Mesendoderm (in vitro differentiated cells): ENCODE results near the gene SLC6A16. TPM values are rescaled to one million over a fixed set of nuclear protein-coding genes. Genes with fewer than 3 reads are reported as not detected.

Source experiments
- DNase-seq: peaks from one replicate; pipeline ENCODE4 v3.0.0; 2013
- H2AK5ac ChIP-seq: 2 replicates; pipeline ENCODE4 v1.6.1; 2013; ENCODE audit warnings: low read length, inconsistent platforms
- H2BK120ac ChIP-seq: 2 replicates; pipeline ENCODE4 v1.6.1; 2013; ENCODE audit warnings: low read depth, mild to moderate bottlenecking, low read length, moderate library complexity, mixed read lengths
- H2BK15ac ChIP-seq: replicated peaks from 2 replicates; pipeline ENCODE4 v1.6.1; 2013; ENCODE audit warnings: low read depth, mild to moderate bottlenecking, moderate library complexity
- H2BK5ac ChIP-seq: 2 replicates; pipeline ENCODE4 v1.6.1; 2013; ENCODE audit warnings: low read length, inconsistent platforms
- H3K18ac ChIP-seq: 2 replicates; pipeline ENCODE4 v1.6.1; 2013; ENCODE audit warnings: mild to moderate bottlenecking, low read length, mixed read lengths
- H3K23ac ChIP-seq: one replicate; pipeline ENCODE4 v1.6.1; 2013; ENCODE audit warnings: low read length
- H3K27ac ChIP-seq: 2 replicates; pipeline ENCODE4 v1.5.1; 2013; ENCODE audit warnings: low read depth, mild to moderate bottlenecking, inconsistent platforms, low read length, moderate library complexity
- H3K27me3 ChIP-seq: 2 replicates; pipeline ENCODE4 v1.6.1; 2013; ENCODE audit warnings: low read length, control low read depth, mild to moderate bottlenecking, inconsistent platforms; ENCODE audit not compliant: insufficient read depth, poor library complexity
- H3K36me3 ChIP-seq: 2 replicates; pipeline ENCODE4 v1.6.1; 2013; ENCODE audit warnings: low read length, inconsistent platforms; ENCODE audit not compliant: control insufficient read depth, insufficient read depth
- H3K4ac ChIP-seq: one replicate; pipeline ENCODE4 v1.6.1; 2013; ENCODE audit warnings: low read depth, mild to moderate bottlenecking, low read length, moderate library complexity
- H3K4me1 ChIP-seq: 2 replicates; pipeline ENCODE4 v1.6.1; 2013; ENCODE audit warnings: low read depth, low read length, inconsistent platforms; ENCODE audit not compliant: control insufficient read depth
- H3K4me2 ChIP-seq: 2 replicates; pipeline ENCODE4 v1.6.1; 2013; ENCODE audit warnings: low read length
- H3K4me3 ChIP-seq: 2 replicates; pipeline ENCODE4 v1.5.1; 2013; ENCODE audit warnings: mild to moderate bottlenecking, low read length
- H3K56ac ChIP-seq: one replicate; pipeline ENCODE4 v1.6.1; 2013; ENCODE audit warnings: low read length
- H3K79me1 ChIP-seq: 2 replicates; pipeline ENCODE4 v1.6.1; 2013; ENCODE audit warnings: low read length, inconsistent platforms
- H3K79me2 ChIP-seq: 2 replicates; pipeline ENCODE4 v1.6.1; 2013; ENCODE audit warnings: mild to moderate bottlenecking, low read length; ENCODE audit not compliant: control insufficient read depth, insufficient read depth
- H3K9ac ChIP-seq: 2 replicates; pipeline ENCODE4 v1.6.1; 2013; ENCODE audit warnings: low read length, inconsistent platforms
- H4K5ac ChIP-seq: one replicate; pipeline ENCODE4 v1.6.1; 2013; ENCODE audit warnings: low read length
- H4K8ac ChIP-seq: one replicate; pipeline ENCODE4 v1.6.1; 2013; ENCODE audit warnings: low read depth, mild to moderate bottlenecking, control low read depth, low read length, moderate library complexity
- WGBS: extraction: QIAGEN DNeasy Blood & Tissue Kit; methylation state at CpG from one replicate; pipeline ENCODE4 v1.1.7; 2013; ENCODE audit warnings: low lambda C conversion rate, missing lambda C conversion rate; ENCODE audit not compliant: insufficient coverage; ENCODE audit errors: extremely low coverage; 5-methylcytosine and 5-hydroxymethylcytosine counted together
- small RNA-seq: library from polyadenylated mRNA; stranded (forward); fragments of <200 nt; extraction: miRNeasy Mini kit (QIAGEN cat#:217004); gene quantifications from one replicate; pipeline ENCODE3, GENCODE V24; 2013; ENCODE audit not compliant: insufficient read depth

The SLC6A16 gene

DNA sequence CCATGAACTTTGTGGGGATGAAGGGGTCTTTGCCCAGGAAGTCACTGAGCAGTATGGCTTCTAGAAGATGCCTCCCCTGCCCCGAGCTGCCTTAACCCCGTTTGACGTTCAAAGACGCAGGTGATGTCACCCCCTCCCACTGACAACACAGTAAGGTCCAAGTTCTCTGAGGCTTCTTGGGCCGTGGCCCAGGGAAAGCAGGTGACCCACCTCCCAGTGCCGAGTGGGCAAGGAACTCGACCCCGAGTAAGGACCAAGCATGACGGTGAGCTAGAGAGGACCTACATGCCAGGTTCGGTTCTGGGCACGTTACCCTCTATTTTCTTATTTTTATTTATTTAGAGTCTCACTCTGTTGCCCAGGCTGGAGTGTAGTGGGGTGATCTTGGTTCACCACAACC lies 81.3 kb downstream of the SLC6A16 start:
- Histone ChIP-seq H3K9ac (no peak overlapping the region), H2BK5ac (no peak overlapping the region), H3K27ac (no peak overlapping the region), H2AK5ac (no peak overlapping the region), H2BK120ac (no peak overlapping the region), H4K8ac (no peak overlapping the region), H3K4me3 (no peak overlapping the region), H3K56ac (no peak overlapping the region), H3K79me2 (no peaks in the 10 kb centered on the region), H3K4me1 (no peaks in the 10 kb centered on the region), H3K4ac (no peak overlapping the region), H3K18ac (no peak overlapping the region), H3K4me2 (no peak overlapping the region), H3K23ac (no peak overlapping the region), H3K79me1 (no peaks in the 10 kb centered on the region), H3K27me3 (no peaks in the 10 kb centered on the region), H3K36me3 (no peaks in the 10 kb centered on the region), H2BK15ac (no peak overlapping the region), H4K5ac (no peak overlapping the region)
- DNase-seq: no peak
- WGBS: no CpG with 5 or more reads among the region's 11 CpGs

DNA sequence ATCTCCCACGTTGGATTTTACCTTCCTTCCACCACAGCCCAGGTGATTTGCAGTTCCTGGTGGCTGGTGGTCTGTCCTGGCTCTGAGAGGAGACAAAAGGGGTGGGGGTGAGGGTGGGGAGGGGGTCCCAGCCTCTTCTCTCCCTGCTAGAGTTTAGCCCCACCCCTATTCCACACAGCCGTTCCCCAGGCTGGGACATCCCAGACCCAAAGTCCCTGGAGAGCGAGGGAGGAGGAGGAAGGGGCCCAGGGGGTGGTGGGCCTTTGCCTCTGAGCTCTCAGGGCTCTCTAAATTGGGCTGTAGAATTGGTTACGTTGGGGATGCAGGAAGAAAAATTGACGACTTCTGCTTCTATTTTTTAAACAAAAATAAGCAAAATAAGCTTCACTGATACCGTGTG lies 81.9 kb downstream of the SLC6A16 start:
- Histone ChIP-seq H4K5ac (no peak overlapping the region), H3K79me2 (no peaks in the 10 kb centered on the region), H3K4me3 (no peak overlapping the region), H3K23ac (no peak overlapping the region), H3K79me1 (no peaks in the 10 kb centered on the region), H3K56ac (no peak overlapping the region), H3K27ac (no peak overlapping the region), H4K8ac (no peak overlapping the region), H2AK5ac (no peak overlapping the region), H3K4me1 (no peaks in the 10 kb centered on the region), H2BK15ac (no peak overlapping the region), H3K36me3 (no peaks in the 10 kb centered on the region), H3K27me3 (no peaks in the 10 kb centered on the region), H3K9ac (no peak overlapping the region), H3K18ac (no peak overlapping the region), H2BK5ac (no peak overlapping the region), H2BK120ac (no peak overlapping the region), H3K4me2 (no peak overlapping the region), H3K4ac (no peak overlapping the region)
- no CpG with 5 or more reads among the region's 6 CpGs for WGBS
- DNase-seq: no peak

DNA sequence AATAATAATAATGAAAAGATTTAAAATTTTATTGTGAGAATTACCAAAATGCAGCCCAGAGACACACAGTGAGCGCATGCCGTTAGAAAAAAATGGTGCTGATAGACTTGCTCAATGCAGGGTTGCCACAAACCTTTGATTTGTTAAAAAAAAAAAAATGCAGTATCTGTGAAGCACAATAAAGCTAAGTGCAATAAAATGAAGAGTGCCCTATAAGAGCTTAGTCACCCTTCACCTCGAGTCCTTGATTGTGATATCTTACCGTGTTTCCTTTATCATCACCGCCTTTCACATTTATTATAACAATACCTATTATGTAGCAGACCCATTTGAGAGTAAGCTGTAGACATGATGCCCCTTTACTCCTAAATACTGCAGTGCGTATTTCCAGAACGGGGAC lies 83.2 kb downstream of the SLC6A16 start:
- Histone ChIP-seq H4K5ac (no peak overlapping the region), H2BK15ac (no peak overlapping the region), H3K4me1 (no peaks in the 10 kb centered on the region), H3K27me3 (no peaks in the 10 kb centered on the region), H3K23ac (no peak overlapping the region), H3K9ac (no peak overlapping the region), H2BK5ac (no peak overlapping the region), H3K27ac (no peak overlapping the region), H3K36me3 (no peaks in the 10 kb centered on the region), H3K79me1 (no peaks in the 10 kb centered on the region), H3K4me2 (no peak overlapping the region), H3K18ac (no peak overlapping the region), H3K4ac (no peak overlapping the region), H2BK120ac (no peak overlapping the region), H4K8ac (no peak overlapping the region), H3K79me2 (no peaks in the 10 kb centered on the region), H3K56ac (no peak overlapping the region), H3K4me3 (no peak overlapping the region), H2AK5ac (no peak overlapping the region)
- WGBS: no CpG with 5 or more reads among the region's 7 CpGs
- no peak for DNase-seq

Small RNAs within 50 kb of the gene (small RNA-seq; reads per million reads assigned to genes)
- not detected for gene MIR4324
